Sigmoid colon (tissue), 4 donors: Measurements from ENCODE around the gene CXCL8.

ENCODE experiments used
- EP300 ChIP-seq, 4 donors: sonication (generic); formaldehyde crosslinking; IDR thresholded peaks; one replicate each; pipeline ENCODE4 v1.6.1; 2017; ENCODE audit warnings: antibody characterized with exemption in 4 of 4
- POLR2A ChIP-seq, 2 donors: fragments of 450-650 bp; IDR thresholded peaks; one replicate each; pipeline ENCODE4 v1.6.1; 2016; ENCODE audit warnings: antibody characterized with exemption in 2 of 2, mild to moderate bottlenecking in 2 of 2, moderate library complexity in 2 of 2
- TF ChIP-seq, protein P1 (sequence below), 4 experiments: fragments of 450-650 bp in 3 of 4; fragments of 200-600 bp in 1 of 4; IDR thresholded peaks; one replicate each; pipeline ENCODE4 v1.5.1; 2016 to 2019; ENCODE audit warnings: antibody characterized with exemption in 4 of 4, mild to moderate bottlenecking in 3 of 4, moderate library complexity in 2 of 4

- TF ChIP-seq, protein P1, sequence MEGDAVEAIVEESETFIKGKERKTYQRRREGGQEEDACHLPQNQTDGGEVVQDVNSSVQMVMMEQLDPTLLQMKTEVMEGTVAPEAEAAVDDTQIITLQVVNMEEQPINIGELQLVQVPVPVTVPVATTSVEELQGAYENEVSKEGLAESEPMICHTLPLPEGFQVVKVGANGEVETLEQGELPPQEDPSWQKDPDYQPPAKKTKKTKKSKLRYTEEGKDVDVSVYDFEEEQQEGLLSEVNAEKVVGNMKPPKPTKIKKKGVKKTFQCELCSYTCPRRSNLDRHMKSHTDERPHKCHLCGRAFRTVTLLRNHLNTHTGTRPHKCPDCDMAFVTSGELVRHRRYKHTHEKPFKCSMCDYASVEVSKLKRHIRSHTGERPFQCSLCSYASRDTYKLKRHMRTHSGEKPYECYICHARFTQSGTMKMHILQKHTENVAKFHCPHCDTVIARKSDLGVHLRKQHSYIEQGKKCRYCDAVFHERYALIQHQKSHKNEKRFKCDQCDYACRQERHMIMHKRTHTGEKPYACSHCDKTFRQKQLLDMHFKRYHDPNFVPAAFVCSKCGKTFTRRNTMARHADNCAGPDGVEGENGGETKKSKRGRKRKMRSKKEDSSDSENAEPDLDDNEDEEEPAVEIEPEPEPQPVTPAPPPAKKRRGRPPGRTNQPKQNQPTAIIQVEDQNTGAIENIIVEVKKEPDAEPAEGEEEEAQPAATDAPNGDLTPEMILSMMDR (IDR thresholded peaks at IDR 0.05) = no peak
- TF ChIP-seq POLR2A (IDR thresholded peaks at IDR 0.05) (no peak), EP300 (IDR thresholded peaks at IDR 0.05) (no peak)
These were observed 19.0 kb downstream of the CXCL8 start for GRCh38 chr4:73759357-73759756.
